GM19468 (cell line): ENCODE results near the gene PTPN23.

Experiments
- ATAC-seq: cut with Tn5 transposase; IDR thresholded peaks from one replicate; pipeline ENCODE4 v1.9.1; 2021; ENCODE audit warnings: mild to moderate bottlenecking, moderate library complexity, moderate number of reproducible peaks; ENCODE audit not compliant: unreplicated experiment; ENCODE audit errors: extremely low read depth

PTPN23 gene

GRCh38 chr3:47404431-47404876, 23.6 kb downstream of the PTPN23 start:
- ATAC-seq: no peak

DNA sequence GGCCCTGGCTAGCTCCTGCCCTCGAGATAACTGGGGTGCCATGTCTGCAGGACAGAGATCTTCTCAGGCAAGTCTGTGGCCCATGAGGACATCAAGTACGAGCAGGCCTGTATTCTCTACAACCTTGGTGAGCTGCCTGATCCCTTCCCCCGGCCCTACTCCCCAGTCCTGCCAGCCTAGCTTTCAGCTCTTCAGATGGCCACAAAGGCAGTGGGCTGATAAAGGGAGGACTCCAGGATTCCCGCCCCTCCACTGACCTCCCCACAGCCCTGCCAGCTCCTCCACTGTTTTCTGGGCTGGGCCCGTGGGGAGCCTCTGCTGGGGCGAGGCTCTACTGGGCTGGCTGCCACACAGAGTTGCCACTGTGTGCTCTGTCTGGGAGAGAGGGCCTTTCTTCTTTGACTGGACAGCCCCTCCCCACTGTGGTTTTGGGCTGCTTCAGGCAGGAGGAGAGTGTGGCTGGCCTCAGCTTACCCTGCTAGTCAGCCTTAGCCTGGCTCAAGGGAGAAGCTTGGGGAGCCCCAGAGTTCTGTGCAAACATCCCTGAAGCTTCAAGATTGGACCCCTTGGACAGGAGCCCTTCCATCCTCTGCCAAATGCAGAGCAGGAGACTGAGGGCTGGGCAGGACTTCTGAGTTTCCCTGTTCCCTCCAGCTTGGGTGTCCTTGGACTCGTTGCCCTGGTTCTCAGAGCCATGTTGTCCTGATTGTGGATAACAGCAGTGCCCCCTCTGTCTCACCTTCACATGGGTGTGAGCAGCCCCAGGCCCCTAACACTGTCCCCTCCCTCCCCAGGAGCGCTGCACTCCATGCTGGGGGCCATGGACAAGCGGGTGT, 24.4 kb downstream of the PTPN23 start:
- no peak for ATAC-seq

- no peak for ATAC-seq
Measured at GRCh38 chr3:47405820-47406761, 25.3 kb downstream of the PTPN23 start.

DNA sequence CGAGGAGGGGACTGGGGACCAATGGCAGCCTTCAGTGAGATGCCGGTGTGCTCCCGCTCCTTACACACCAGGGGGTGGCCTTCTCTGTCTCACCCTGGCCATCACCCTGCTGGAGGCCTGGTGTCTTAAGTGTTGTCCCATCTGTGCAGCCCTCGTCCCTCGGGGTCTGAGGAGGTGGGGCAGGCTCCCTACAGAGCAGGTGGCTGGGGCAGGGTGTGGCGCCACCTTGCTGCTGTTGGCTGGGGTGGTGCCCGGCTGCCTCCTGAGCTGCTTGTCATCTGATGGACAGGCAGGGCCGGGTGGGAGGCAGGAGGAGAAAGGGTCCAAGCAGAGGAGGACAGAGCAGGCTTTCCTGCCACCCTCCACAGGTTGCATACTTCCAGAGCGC, 25.9 kb downstream of the PTPN23 start:
- ATAC-seq: no peak

- ATAC-seq: no peak
Measured at GRCh38 chr3:47407237-47407636, 26.4 kb downstream of the PTPN23 start.

DNA sequence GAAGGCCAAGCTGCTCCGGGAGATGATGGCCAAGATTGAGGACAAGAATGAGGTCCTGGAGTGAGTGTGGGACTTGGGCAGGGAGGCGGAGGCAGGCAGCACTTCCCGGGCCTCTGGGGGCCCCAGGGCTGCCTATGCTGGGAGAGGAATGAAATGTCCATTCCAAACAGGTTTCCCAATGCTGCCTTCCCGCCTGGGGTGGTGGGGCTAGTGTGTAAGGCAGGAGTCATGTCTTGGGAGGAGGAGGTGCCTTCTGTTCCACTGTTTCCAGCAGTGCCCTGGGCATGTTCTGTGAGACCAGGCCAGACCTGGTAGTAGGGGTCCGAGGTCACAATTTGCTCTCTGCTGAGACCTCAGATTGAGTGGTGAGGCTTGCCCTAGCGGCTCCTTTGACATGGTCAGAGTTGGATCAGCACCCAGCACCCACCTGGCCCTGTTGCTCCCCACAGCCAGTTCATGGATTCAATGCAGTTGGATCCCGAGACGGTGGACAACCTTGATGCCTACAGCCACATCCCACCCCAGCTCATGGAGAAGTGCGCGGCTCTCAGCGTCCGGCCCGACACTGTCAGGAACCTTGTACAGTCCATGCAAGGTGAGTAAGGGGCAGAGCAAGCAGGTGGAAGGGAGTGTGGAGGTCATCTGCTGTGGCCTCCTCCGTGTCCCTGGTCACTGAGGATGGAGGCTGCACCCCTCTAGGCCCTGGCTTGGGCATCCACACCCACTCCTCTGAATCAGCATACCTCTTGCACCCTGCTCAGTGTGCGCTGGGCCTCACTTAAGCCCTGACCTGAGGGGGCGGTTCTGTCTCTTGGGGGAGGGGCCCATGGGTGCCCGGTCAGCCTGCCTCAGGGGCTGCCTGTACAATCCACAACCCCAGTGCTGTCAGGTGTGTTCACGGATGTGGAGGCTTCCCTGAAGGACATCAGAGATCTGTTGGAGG, 27.3 kb downstream of the PTPN23 start:
- no peak for ATAC-seq

DNA sequence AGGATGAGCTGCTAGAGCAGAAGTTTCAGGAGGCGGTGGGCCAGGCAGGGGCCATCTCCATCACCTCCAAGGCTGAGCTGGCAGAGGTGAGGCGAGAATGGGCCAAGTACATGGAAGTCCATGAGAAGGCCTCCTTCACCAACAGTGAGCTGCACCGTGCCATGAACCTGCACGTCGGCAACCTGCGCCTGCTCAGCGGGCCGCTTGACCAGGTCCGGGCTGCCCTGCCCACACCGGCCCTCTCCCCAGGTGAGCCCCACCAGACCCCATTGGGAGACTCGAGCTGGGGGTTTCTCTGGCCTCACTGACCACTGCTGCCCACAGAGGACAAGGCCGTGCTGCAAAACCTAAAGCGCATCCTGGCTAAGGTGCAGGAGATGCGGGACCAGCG, 28.0 kb downstream of the PTPN23 start:
- ATAC-seq: no peak

DNA sequence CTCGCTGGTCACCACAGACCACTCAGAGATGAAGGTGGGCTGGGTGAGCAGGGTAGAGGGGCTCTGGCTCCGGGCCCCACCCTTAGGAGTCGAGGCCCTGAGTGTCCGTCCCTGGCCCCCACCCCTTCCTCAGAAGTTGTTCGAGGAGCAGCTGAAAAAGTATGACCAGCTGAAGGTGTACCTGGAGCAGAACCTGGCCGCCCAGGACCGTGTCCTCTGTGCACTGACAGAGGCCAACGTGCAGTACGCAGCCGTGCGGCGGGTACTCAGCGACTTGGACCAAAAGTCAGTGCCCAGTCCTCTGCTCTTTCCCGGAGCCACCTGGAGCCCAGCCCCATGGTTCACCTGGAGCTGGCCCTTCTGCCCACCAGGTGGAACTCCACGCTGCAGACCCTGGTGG, 28.5 kb downstream of the PTPN23 start:
- no peak for ATAC-seq

GRCh38 chr3:47409688-47410416, 29.0 kb downstream of the PTPN23 start:
- ATAC-seq: no peak

GRCh38 chr3:47410417-47410720, 29.5 kb downstream of the PTPN23 start:
- ATAC-seq: no peak

DNA sequence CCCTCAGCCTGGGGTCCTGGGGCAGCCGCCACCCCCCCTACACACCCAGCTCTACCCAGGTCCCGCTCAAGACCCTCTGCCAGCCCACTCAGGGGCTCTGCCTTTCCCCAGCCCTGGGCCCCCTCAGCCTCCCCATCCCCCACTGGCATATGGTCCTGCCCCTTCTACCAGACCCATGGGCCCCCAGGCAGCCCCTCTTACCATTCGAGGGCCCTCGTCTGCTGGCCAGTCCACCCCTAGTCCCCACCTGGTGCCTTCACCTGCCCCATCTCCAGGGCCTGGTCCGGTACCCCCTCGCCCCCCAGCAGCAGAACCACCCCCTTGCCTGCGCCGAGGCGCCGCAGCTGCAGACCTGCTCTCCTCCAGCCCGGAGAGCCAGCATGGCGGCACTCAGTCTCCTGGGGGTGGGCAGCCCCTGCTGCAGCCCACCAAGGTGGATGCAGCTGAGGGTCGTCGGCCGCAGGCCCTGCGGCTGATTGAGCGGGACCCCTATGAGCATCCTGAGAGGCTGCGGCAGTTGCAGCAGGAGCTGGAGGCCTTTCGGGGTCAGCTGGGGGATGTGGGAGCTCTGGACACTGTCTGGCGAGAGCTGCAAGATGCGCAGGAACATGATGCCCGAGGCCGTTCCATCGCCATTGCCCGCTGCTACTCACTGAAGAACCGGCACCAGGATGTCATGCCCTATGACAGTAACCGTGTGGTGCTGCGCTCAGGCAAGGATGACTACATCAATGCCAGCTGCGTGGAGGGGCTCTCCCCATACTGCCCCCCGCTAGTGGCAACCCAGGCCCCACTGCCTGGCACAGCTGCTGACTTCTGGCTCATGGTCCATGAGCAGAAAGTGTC, 30.2 kb downstream of the PTPN23 start:
- no peak for ATAC-seq

DNA sequence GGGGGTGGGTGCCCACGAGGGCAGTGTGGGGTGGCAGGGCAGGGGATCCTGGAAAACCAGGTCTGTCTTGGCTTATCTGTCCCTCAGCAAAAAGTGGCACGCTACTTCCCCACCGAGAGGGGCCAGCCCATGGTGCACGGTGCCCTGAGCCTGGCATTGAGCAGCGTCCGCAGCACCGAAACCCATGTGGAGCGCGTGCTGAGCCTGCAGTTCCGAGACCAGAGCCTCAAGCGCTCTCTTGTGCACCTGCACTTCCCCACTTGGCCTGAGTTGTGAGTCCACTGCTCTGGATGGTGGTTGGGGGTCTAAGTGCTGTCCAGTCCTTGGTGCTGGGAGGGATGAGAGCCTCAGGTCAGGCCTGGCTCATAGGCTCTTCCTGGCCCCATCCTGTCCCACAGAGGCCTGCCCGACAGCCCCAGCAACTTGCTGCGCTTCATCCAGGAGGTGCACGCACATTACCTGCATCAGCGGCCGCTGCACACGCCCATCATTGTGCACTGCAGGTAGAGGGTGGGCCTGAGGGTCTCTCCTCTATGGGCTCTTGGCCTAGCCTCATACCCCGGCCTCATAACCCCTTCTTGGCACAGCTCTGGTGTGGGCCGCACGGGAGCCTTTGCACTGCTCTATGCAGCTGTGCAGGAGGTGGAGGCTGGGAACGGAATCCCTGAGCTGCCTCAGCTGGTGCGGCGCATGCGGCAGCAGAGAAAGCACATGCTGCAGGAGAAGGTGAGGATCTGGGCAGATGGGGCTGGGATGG, 31.1 kb downstream of the PTPN23 start:
- ATAC-seq: no peak

GRCh38 chr3:47412453-47412756, 31.6 kb downstream of the PTPN23 start:
- no peak for ATAC-seq

GRCh38 chr3:47412842-47413520, 32.2 kb downstream of the PTPN23 start:
- no peak for ATAC-seq

GRCh38 chr3:47413751-47414150, 32.9 kb downstream of the PTPN23 start:
- no peak for ATAC-seq

GRCh38 chr3:47414161-47414564, 33.3 kb downstream of the PTPN23 start:
- no peak for ATAC-seq

DNA sequence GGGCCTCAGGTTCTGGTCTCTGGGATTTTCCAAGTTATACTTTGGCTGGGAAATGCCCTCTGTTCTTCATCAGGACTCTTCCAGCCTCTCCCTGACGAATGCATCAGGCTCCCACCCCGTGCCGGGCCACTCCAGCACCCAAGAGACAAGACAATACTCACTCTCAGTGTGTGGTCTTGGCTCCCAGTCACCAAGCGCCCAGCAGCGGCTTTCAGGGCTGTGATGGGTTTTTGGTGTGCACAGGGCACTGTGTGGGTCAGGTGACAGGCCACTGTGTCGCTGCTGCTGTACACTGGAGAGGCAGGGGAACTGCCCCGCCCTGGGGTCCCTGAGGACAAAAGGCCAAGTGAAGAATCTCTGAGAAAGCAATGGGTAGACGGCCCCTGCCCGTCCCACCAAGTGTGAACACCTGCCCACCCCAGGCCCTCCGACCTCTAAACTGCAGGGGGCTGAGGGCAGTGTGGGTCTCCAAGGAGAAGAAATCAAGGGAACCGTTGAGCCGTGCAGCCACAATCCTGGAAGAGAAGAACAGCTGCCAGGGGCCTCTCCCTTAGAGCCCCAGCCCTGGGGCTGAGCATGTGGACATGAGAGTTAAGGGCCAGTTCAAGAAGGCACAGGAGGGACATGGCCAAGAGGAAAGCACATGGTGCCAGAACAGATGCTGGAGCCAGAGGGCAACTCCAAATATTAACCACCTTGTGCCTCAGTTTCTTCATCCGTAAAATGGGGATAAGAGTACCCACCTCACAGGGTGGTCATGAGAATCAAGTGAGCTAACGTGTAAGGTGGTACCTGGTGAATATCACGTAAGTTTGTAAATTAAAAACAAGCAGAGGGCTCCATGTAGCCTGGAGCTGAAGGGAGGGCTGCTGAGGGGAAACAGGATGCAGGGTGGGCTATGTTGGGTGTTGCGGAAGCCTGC, 34.1 kb downstream of the PTPN23 start:
- ATAC-seq: no peak
